ENCODE measurements around the gene ZNF335.

The ZNF335 gene

DNA sequence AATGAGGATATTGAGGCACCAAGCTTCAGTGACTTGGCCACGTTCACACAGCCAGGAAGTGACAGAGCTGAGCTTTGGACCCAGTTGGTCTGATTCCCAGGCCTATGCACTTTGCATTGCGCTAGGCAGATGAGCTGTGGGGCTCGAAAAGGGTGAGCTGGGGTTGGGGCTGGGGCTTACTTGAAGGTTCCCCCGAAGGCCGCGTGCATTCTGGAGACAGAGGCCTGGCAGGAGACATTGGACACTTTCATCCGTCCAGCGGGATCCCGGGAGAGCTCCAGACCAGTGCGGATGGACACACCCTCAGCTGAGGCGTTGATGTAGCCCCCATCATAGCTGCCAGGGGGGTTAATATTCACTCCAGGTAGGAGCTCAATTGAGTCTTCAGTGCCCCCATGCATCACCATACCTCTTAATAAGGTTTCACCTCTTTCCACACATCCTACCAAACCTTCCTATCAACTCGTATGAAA, 62.6 kb downstream of the ZNF335 start:
- H3K9me3 ChIP-seq (ENCODE audit: control extremely low read depth in 1 of 5, control insufficient read depth in 4 of 5, insufficient read depth in 2 of 5, low read depth in 1 of 5, low read length in 4 of 5) = no peaks in the 10 kb centered on the region
- no peak for DNase-seq
- CTCF ChIA-PET = interaction anchor here (0.8 to 4.1 kb wide), 12 partner anchors 9 to 110 kb away, joined by 3 to 12 read pairs (median 4); partner anchors contain the start of genes CTSA and NEURL2
- POLR2A ChIA-PET = interaction anchor here (1.0 kb wide), 1 partner anchor 19 kb away, joined by 3 read pairs; no protein-coding TSS in a partner anchor
- peaks cover 8 to 38% (median 28%) of the 10 kb centered on the region in 4 experiments for H3K4me1 ChIP-seq (ENCODE audit: control extremely low read depth in 1 of 4, control insufficient read depth in 4 of 4, insufficient read depth in 4 of 4, low read length in 3 of 4)
- no peaks in the 10 kb centered on the region for H3K27me3 ChIP-seq (replicated peaks in 2 of 5; ENCODE audit: control insufficient read depth in 4 of 5, insufficient read depth in 5 of 5, low read length in 4 of 5)
- H3K27ac ChIP-seq (ENCODE audit: insufficient read depth in 1 of 2, low read depth in 1 of 2, low read length in 2 of 2, poor library complexity in 1 of 2, severe bottlenecking in 2 of 2) = peak overlapping the region in 1 of 2 experiments; percentile 45
- no peak overlapping the region for H3K4me3 ChIP-seq (ENCODE audit: control insufficient read depth in 1 of 7, extremely low read depth in 1 of 7, insufficient read depth in 4 of 7, low read depth in 2 of 7, low read length in 6 of 7)
- H3K36me3 ChIP-seq (ENCODE audit: control insufficient read depth in 4 of 4, insufficient read depth in 4 of 4, low read length in 3 of 4) = peaks cover 0 to 8% (median 2%) of the 10 kb centered on the region in 4 experiments
- WGBS (ENCODE audit: insufficient coverage) = 94% methylated on average over 12 of the region's 12 CpGs

DNA sequence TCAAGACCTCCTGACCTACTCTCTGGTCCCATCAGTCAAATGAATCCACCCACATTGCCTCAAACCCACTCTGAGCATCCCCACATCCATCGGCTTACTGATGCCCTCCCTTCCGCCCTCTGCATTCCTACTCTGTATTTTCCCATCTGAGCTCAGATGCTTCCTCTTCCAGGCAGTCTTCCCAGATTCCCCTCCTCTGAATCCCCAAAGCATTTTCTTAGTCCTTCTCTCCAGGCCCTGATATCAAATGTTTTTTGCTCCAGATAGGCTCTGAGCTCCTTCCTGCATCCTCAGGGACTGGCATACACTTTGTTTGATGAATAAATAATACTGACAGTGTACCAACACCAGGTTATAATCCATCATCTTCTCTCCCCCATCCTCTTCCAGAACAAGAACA, 63.9 kb downstream of the ZNF335 start:
- peaks cover 5 to 36% (median 27%) of the 10 kb centered on the region in 4 experiments for H3K4me1 ChIP-seq (ENCODE audit: control extremely low read depth in 1 of 4, control insufficient read depth in 4 of 4, insufficient read depth in 4 of 4, low read length in 3 of 4)
- no peaks in the 10 kb centered on the region for H3K27me3 ChIP-seq (replicated peaks in 2 of 5; ENCODE audit: control insufficient read depth in 4 of 5, insufficient read depth in 5 of 5, low read length in 4 of 5)
- H3K36me3 ChIP-seq (ENCODE audit: control insufficient read depth in 4 of 4, insufficient read depth in 4 of 4, low read length in 3 of 4) = peaks cover 0 to 10% (median 2%) of the 10 kb centered on the region in 4 experiments
- POLR2A ChIA-PET = no interaction called here
- H3K9me3 ChIP-seq (ENCODE audit: control extremely low read depth in 1 of 5, control insufficient read depth in 4 of 5, insufficient read depth in 2 of 5, low read depth in 1 of 5, low read length in 4 of 5) = no peaks in the 10 kb centered on the region
- CTCF ChIA-PET = interaction anchor here (2.3 to 4.1 kb wide), 2 partner anchors 10 to 17 kb away, joined by 6 to 12 read pairs; partner anchors contain the start of genes CTSA and NEURL2
- DNase-seq = no peak
- WGBS (ENCODE audit: insufficient coverage) = 93% methylated on average over 2 of the region's 2 CpGs
- H3K4me3 ChIP-seq (ENCODE audit: control insufficient read depth in 1 of 7, extremely low read depth in 1 of 7, insufficient read depth in 4 of 7, low read depth in 2 of 7, low read length in 6 of 7) = no peak overlapping the region
- H3K27ac ChIP-seq (ENCODE audit: insufficient read depth in 1 of 2, low read depth in 1 of 2, low read length in 2 of 2, poor library complexity in 1 of 2, severe bottlenecking in 2 of 2) = no peak overlapping the region

DNA sequence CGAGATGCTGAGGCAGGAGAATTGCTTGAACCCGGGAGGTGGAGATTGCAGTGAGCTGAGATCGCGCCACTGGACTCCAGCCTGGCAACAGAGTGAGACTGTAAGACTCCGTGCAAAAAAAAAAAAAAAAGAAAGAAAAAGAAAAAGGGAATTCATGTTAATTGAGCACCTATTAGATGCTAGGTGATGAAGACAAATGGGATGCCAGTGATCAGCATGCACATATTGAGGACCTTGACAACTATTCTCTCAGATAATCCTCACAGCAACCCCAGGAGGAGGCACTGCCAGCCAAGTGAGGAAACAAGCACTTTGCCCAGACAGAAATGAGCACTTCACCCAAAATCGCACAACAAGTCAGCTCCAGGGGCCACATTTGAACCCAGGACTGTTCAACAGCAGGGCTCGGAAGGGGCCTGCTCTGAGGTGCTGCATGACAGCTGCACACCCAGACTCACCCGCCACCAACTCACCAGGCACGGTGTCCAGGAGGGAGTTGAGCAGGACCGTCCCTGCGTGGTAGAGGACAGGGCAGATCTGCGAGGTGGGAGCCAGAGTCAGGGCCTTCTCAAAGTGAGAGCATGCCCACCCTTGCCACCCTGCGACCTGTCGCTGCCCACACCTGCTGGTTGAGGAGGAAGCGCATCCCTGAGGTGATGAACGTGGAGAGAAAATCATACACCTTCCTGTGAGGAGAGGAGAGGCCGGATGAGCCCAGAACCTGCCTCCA, 64.6 kb downstream of the ZNF335 start:
- CTCF ChIA-PET = interaction anchor here (2.3 kb wide), 1 partner anchor 9 kb away, joined by 6 read pairs; no protein-coding TSS in a partner anchor

DNA sequence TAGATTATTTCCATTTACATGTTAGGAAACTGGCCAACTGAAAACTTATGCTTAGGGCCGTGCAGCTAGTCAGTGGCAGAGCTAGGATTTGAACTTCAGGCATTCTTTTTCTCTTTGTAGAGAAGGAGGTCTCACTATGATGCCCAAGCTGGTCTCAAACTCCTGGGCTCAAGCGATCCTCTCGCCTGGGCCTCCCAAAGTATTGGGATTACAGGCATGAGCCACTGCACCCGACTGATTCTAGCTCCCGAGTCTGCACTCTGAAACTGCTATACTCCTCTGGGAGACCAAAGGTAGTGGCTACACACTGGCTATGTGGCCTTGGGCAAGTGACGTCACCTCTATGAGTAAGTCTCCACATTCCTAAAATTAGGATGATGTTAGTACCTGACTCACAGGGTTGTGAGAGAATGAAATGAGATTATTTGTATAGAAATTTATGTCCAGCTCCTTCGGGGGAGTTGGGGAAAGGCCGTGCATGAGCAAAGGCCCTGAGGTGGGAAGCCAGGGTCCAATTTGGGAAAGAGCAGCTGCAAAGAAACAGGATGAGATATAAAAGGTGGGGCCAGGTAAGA, 66.4 kb downstream of the ZNF335 start:
- H3K36me3 ChIP-seq (ENCODE audit: control insufficient read depth in 4 of 4, insufficient read depth in 4 of 4, low read length in 3 of 4) = peaks cover 0 to 16% (median 6%) of the 10 kb centered on the region in 4 experiments
- CTCF ChIA-PET = interaction anchor here (0.9 to 2.8 kb wide), 6 partner anchors 13 to 83 kb away, joined by 3 to 16 read pairs (median 4); partner anchors contain the start of genes CTSA, NEURL2 and PCIF1
- peaks cover 0 to 18% (median 9%) of the 10 kb centered on the region in 4 experiments for H3K4me1 ChIP-seq (ENCODE audit: control extremely low read depth in 1 of 4, control insufficient read depth in 4 of 4, insufficient read depth in 4 of 4, low read length in 3 of 4)
- no peaks in the 10 kb centered on the region for H3K9me3 ChIP-seq (ENCODE audit: control extremely low read depth in 1 of 5, control insufficient read depth in 4 of 5, insufficient read depth in 2 of 5, low read depth in 1 of 5, low read length in 4 of 5)
- 100% methylated on average over 8 of the region's 8 CpGs for WGBS (ENCODE audit: insufficient coverage)
- H3K27ac ChIP-seq (ENCODE audit: insufficient read depth in 1 of 2, low read depth in 1 of 2, low read length in 2 of 2, poor library complexity in 1 of 2, severe bottlenecking in 2 of 2) = no peak overlapping the region
- DNase-seq = no peak
- no peak overlapping the region for H3K4me3 ChIP-seq (ENCODE audit: control insufficient read depth in 1 of 7, extremely low read depth in 1 of 7, insufficient read depth in 4 of 7, low read depth in 2 of 7, low read length in 6 of 7)
- no peaks in the 10 kb centered on the region for H3K27me3 ChIP-seq (replicated peaks in 2 of 5; ENCODE audit: control insufficient read depth in 4 of 5, insufficient read depth in 5 of 5, low read length in 4 of 5)
- POLR2A ChIA-PET = interaction anchor here (0.8 kb wide), 1 partner anchor 24 kb away, joined by 3 read pairs; no protein-coding TSS in a partner anchor

More for the DNA sequence above, 64.6 kb downstream of the ZNF335 start:
- POLR2A ChIA-PET = no interaction called here
- Histone ChIP-seq H3K9me3 (ENCODE audit: control extremely low read depth in 1 of 5, control insufficient read depth in 4 of 5, insufficient read depth in 2 of 5, low read depth in 1 of 5, low read length in 4 of 5) (no peaks in the 10 kb centered on the region), H3K27me3 (replicated peaks in 2 of 5; ENCODE audit: control insufficient read depth in 4 of 5, insufficient read depth in 5 of 5, low read length in 4 of 5) (no peaks in the 10 kb centered on the region), H3K36me3 (ENCODE audit: control insufficient read depth in 4 of 4, insufficient read depth in 4 of 4, low read length in 3 of 4) (peaks cover 0 to 10% (median 3%) of the 10 kb centered on the region in 4 experiments), H3K4me1 (ENCODE audit: control extremely low read depth in 1 of 4, control insufficient read depth in 4 of 4, insufficient read depth in 4 of 4, low read length in 3 of 4) (peaks cover 2 to 33% (median 23%) of the 10 kb centered on the region in 4 experiments), H3K4me3 (ENCODE audit: control insufficient read depth in 1 of 7, extremely low read depth in 1 of 7, insufficient read depth in 4 of 7, low read depth in 2 of 7, low read length in 6 of 7) (no peak overlapping the region), H3K27ac (ENCODE audit: insufficient read depth in 1 of 2, low read depth in 1 of 2, low read length in 2 of 2, poor library complexity in 1 of 2, severe bottlenecking in 2 of 2) (no peak overlapping the region)
- WGBS (ENCODE audit: insufficient coverage) = 100% methylated on average over 11 of the region's 17 CpGs
- DNase-seq = no peak

GRCh38 chr20:45904583-45905504, 67.2 kb downstream of the ZNF335 start:
- DNase-seq = no peak
- Histone ChIP-seq H3K36me3 (ENCODE audit: control insufficient read depth in 4 of 4, insufficient read depth in 4 of 4, low read length in 3 of 4) (peaks cover 0 to 17% (median 7%) of the 10 kb centered on the region in 4 experiments), H3K4me3 (ENCODE audit: control insufficient read depth in 1 of 7, extremely low read depth in 1 of 7, insufficient read depth in 4 of 7, low read depth in 2 of 7, low read length in 6 of 7) (no peak overlapping the region), H3K9me3 (ENCODE audit: control extremely low read depth in 1 of 5, control insufficient read depth in 4 of 5, insufficient read depth in 2 of 5, low read depth in 1 of 5, low read length in 4 of 5) (no peaks in the 10 kb centered on the region), H3K27me3 (replicated peaks in 2 of 5; ENCODE audit: control insufficient read depth in 4 of 5, insufficient read depth in 5 of 5, low read length in 4 of 5) (no peaks in the 10 kb centered on the region), H3K4me1 (ENCODE audit: control extremely low read depth in 1 of 4, control insufficient read depth in 4 of 4, insufficient read depth in 4 of 4, low read length in 3 of 4) (peaks cover 0 to 11% (median 3%) of the 10 kb centered on the region in 4 experiments), H3K27ac (ENCODE audit: insufficient read depth in 1 of 2, low read depth in 1 of 2, low read length in 2 of 2, poor library complexity in 1 of 2, severe bottlenecking in 2 of 2) (no peak overlapping the region)
- CTCF ChIA-PET = interaction anchor here (0.9 to 2.8 kb wide), 6 partner anchors 12 to 82 kb away, joined by 3 to 16 read pairs (median 4); partner anchors contain the start of genes CTSA, NEURL2 and PCIF1
- 88% methylated on average over 9 of the region's 16 CpGs for WGBS (ENCODE audit: insufficient coverage)
- POLR2A ChIA-PET = interaction anchor here (0.8 kb wide), 1 partner anchor 23 kb away, joined by 3 read pairs; no protein-coding TSS in a partner anchor

- no peak overlapping the region for H3K27ac ChIP-seq (ENCODE audit: insufficient read depth in 1 of 2, low read depth in 1 of 2, low read length in 2 of 2, poor library complexity in 1 of 2, severe bottlenecking in 2 of 2)
Observed at GRCh38 chr20:45902199-45902701, 69.8 kb downstream of the ZNF335 start.

More at GRCh38 chr20:45902199-45902701, 69.8 kb downstream of the ZNF335 start:
- ChIA-PET POLR2A (no interaction called here), CTCF (interaction anchor here (1.3 to 2.7 kb wide), 2 partner anchors 11 to 103 kb away, joined by 3 to 11 read pairs; partner anchors contain the start of genes CTSA and NEURL2)
- Histone ChIP-seq H3K27me3 (replicated peaks in 2 of 5; ENCODE audit: control insufficient read depth in 4 of 5, insufficient read depth in 5 of 5, low read length in 4 of 5) (no peaks in the 10 kb centered on the region), H3K4me3 (ENCODE audit: control insufficient read depth in 1 of 7, extremely low read depth in 1 of 7, insufficient read depth in 4 of 7, low read depth in 2 of 7, low read length in 6 of 7) (no peak overlapping the region), H3K9me3 (ENCODE audit: control extremely low read depth in 1 of 5, control insufficient read depth in 4 of 5, insufficient read depth in 2 of 5, low read depth in 1 of 5, low read length in 4 of 5) (no peaks in the 10 kb centered on the region), H3K4me1 (ENCODE audit: control extremely low read depth in 1 of 4, control insufficient read depth in 4 of 4, insufficient read depth in 4 of 4, low read length in 3 of 4) (peaks cover 0 to 8% (median 1%) of the 10 kb centered on the region in 4 experiments), H3K36me3 (ENCODE audit: control insufficient read depth in 4 of 4, insufficient read depth in 4 of 4, low read length in 3 of 4) (peaks cover 2 to 38% (median 24%) of the 10 kb centered on the region in 4 experiments)
- DNase-seq = no peak
- WGBS (ENCODE audit: insufficient coverage) = 97% methylated on average over 14 of the region's 14 CpGs
